ENCODE measurements around the gene LSM7.
A peak's percentile ranks its signal among the peaks of the same experiment; 100 is the strongest.
"Not testable (repeated sequence)": the region's sequence is repeated elsewhere in the genome, so short reads cannot be mapped to it uniquely, and the experiment has no call there.

LSM7 gene

GRCh38 chr19:2296141-2296540 lies 32.2 kb downstream of the LSM7 start:
- no peak for DNase-seq

- DNase-seq, result no peak
Observed at GRCh38 chr19:2294687-2295335, 33.6 kb downstream of the LSM7 start.

- peak; percentile 52 to 66 for DNase-seq
Observed at GRCh38 chr19:2291185-2291751, 37.1 kb downstream of the LSM7 start.

- DNase-seq, result peak; percentile 53 to 80
Observed at GRCh38 chr19:2290441-2291184, 37.8 kb downstream of the LSM7 start.

DNA sequence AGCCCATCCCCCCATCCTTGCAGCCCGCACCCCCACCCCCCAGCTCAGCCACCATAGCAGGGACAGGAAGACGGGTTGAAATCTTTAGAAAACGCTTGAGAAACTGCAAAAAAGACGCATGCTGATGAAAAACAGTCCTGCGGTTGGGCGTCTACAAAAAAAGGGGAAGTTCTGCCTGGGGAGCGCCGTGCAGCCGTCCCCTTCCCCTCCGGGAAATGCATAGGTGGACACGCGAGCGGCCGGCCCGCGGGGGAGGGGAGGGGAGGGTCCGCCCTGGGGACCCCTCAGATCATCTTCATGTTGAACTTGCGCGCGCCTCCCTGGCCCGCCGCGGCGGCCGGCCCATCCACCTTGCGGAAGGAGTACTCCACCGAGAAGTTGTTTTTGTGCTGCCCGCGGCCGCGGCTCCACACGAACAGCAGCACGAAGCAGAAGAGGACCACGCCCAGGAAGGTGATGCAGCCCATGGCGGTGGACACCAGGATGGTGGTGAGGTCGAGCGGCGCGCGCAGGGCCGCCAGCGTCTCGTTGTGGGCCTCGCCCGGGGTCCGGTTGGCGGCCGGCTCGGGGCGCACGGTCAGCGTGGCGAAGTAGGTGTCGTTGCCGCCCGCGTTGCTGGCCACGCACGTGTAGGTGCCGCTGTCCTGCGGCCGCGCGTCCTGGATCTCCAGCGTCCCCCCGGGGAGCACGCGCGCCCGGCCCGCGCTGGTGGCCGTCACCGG lies 38.5 kb downstream of the LSM7 start:
- no peak for DNase-seq

DNA sequence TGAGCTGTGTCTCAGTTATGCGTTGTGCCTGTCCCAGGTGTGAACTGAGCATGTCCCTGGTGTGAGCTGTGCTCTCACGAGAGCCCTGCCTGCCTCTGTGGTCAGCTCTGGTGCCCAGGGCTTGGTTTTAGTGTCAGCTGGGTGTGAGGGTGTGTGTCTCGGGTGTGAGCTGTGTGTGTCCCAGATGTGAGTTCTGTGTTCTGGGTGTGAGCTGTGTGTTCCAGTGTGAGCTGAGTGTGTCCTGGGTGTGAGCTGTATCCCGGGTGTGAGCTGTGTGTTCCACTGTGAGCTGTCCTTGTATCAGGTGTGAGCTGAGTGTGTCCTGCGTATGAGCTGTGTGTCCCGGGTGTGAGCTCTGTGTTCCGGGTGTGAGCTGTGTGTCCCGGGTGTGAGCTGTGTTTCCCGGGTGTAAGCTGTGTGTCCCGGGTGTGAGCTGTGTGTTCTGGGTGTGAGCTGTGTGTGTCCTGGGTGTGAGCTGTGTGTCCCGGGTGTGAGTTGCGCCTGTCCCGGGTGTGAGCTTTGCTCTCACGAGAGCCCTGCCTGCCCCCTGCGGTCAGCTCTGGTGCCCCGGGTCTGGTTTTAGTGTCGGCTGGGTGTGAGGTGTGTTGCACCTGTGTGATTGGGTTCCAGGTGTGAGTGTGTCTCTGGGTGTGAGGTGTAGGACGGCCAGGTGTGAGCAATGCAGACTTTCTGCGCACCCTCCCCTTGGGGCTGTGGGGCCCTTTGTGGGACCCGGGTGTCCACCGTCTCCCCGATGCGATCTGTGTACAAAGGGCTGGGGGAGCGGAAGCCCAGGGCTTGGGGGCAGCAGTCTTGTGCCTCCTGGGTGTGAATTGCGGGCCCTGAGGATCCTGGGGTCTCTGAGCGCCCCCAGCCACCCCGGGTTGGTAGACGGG lies 39.3 kb downstream of the LSM7 start:
- DNase-seq, result no peak

DNA sequence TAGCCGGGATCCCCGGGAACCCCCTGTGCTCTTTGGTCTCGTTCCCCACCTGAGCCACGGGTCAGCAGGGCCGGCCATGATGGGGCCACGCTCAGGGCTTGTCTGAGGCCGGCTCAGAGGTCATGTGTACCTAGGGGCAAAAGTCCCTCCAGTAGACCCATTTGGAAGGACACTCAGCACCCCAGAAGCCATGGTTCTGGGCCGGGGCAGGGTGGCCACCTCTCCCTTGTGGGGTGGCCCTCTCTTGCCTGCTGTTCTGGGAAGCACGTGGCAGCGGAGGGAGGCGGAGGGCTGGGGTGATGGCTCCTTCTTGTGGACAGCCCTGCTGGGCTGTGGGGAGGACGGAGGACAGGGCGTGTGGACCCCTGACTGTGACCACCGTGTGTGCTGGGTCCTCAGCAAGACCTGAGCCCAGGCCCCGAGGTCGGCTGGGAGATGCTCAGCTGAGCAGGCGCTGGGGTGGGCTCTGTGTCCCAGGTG lies 40.0 kb downstream of the LSM7 start:
- DNase-seq, result no peak

DNA sequence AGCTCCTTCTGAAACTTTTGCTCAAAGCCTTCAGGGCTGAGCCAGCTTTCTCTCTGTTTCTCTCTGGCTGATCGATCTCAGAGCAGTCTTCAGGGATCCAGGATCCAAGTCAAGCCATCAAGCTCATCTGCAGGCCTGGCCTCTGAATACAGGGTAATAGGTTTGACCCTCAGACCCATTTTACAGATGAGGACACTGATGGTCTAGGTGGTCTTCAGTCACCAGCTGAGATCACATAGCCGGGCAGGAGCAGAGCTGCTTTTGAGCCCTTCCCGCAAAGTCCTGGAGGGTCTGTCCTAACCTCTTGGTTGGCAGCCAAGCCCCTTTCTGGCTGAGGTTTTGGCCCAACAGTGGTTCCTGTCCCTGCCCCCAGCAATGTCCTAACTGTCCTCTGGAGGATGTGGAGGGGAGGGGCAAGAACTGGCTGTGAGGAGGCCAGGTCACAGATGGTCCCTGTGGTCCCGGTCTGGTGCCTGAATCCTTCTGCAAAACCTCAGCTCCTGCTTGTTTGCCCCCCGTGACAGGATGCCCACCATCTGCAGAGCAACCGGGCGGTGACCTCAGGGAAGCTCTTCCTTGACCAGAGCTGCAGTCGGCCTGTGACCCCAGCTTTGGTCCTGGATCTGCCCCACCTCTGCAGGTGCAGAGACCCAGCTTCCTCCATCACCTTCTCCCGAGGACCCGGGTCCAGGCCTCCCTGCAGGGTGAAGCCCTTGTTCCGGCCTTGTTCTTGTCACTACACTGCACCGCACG lies 40.6 kb downstream of the LSM7 start:
- no peak for DNase-seq

DNA sequence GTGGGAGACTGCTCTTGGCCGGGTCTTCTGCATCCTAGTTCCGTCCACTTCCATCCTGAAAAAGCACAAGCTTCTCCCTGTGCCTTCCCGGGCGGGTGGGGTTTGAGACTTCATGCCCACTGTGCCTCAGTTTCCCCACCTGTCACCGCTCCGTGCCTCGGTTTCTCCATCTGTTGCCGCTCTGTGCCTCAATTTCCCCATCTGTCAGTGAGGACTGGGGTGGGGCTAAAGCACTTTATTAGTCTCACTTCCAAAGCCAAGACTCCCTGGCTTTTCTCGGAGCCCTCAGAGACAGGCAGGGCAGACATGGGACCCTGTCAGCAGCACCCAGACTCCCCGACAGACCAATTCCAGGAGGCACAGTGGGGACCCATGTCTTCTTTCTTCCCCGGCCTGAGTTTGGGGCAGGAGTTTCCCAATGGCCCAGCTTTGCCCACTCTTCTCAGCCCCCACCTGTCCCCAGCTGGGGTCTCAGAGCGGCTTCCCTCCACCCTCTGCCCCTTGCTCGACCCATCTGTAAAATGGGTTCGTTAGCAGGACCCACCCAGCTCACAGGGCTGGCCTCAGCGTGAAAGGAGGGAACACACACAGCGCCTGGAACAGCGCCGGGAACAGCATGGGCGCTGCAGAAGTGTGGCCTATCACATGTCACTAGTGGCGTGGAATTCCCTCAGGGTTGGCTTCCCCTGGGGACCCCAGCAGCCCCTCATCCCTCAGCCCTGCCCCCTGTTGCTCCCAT lies 41.8 kb downstream of the LSM7 start:
- no peak for DNase-seq

- no peak for DNase-seq
Observed at GRCh38 chr19:2283835-2284507, 44.4 kb downstream of the LSM7 start.

- no peak for DNase-seq
Observed at GRCh38 chr19:2282862-2283237, 45.5 kb downstream of the LSM7 start.

DNA sequence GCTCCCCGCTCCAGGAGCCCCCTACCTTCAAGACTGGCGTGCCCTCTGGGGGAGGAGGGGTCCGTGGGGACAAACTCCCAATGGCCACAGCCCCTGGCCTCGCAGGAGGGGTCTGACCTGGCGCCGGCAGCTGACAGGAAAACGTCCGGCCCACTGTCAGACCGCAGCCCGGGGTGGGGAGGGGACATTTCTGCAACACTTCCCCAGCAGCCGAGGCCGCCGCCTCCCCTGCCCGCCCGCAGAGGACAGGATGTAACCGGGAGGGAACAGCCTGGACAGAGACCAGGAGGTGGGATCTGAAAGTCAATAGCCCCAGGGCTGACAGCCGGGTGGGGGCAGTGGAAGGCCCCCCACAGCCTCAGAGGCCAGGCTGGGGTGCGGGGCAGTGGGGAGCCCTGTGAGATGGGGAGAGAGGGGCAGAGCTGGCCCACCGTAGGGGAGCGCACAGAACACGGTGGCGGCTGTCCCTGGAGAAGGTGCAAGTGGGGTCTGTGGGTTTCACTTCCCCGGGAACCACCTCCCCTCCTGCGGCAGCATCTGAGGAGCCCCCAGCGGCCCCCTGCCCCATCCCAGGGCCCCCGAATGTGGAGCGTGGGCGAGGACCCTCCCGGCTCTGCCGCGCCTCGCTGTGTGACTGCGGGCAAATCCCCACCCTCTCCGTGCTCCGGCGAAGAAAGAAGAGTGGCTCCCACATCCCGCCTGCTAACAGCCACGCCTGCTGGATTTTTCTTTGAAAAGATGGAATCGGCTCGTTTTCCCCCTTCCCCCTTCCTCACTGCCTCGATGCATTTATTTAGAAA lies 46.1 kb downstream of the LSM7 start, which contains the start of gene PEAK3:
TSS of gene PEAK3 (minus strand) at position 114 of the 800 bp plus-strand sequence. CDS start 1,244 bp downstream, outside the sequence.
- no peak for DNase-seq

GRCh38 chr19:2281265-2282061 lies 46.9 kb downstream of the LSM7 start:
- DNase-seq, result not testable (repeated sequence)

DNA sequence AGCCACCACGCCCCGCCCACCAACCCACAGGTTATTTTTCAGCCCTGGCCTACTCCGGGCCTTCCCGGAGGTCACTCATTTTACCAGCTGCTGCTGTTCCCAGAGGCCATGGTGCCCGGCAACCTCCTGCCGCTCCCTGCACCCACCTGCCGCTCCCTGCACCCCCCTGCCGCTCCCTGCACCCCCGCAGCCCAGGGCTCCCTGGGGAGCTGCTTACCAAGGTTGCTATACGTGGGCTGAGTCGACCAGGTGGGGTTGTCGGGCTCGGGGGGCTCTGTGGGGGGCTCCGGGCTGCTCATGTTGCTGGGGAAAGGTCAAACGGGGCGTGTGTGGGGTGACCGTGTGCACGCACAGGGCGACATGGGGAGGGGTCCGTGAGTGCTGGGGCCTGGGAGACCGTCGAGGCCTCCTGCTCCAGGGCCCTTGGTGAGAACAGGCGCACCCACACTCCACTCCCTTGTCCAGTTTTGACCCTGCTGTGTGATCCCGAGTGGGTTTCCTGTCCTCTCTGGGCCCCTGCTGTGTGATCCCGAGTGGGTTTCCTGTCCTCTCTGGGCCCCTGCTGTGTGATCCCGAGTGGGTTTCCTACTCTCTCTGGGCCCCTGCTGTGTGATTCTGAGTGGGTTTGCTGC lies 47.6 kb downstream of the LSM7 start:
- DNase-seq, result no peak

GRCh38 chr19:2278459-2279158 lies 49.8 kb downstream of the LSM7 start:
- no peak for DNase-seq

GRCh38 chr19:2277138-2277537 lies 51.2 kb downstream of the LSM7 start:
- no peak for DNase-seq

DNA sequence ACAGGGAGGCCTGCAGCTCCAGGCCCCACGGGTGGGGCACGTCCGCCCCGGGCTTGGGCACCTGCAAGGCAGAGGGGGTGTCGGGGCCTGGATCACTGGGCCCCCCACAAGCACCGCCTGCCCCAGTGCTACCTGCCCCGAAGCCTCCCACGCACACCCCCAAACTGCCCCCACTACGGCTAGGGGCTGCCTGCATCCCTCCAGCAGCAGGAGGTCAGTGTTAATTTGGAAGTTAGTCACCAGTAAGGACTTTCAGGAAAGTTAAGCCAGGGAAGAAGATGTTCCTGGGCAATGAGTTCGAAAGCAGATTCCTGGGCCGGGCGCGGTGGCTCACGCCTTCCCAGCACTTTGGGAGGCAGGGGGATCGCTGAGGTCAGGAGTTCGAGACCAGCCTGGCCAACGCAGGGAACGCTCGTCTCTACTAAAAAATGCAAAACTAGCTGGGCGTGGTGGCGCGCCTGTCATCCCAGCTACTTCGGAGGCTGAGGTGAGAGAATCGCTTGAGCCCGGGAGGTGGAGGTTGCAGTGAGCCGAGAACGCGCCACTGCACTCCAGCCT lies 51.9 kb downstream of the LSM7 start:
- DNase-seq, result no peak

All from NCI-H2081 (cell line).